DMS 273 treated with DMSO at 0.1 percent for 48 hours (cell line): ENCODE measurements around the gene CD226.

ENCODE experiments used
- DNase-seq: peaks from one replicate; lab custom pipeline; 2025; lab: John Stamatoyannopoulos, UW

CD226 gene

DNA sequence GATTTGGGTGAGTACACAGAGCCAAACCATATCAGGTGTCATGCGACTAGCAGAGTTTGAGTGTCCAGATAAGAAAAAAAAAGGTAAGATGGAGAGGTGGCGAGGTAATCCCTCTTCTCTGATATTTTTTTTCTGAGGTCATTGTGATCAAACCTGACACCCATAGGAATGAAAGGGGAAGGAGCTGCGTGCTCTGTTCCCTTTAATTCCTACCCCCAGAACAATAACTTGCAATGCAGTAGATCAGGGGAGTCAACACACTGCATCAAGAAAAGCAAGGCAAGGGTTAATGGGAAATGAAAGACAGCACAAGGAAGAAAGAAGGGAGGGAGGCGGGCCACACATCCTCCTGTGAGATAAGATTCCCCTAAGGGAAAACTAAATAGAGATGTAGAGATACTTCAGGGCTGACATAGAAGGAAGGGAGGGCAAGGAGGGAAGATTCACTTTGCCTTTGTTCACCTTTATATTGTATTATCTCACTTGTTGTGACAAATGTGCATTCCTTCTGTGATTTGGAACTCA, 132.8 kb downstream of the CD226 start:
- no peak for DNase-seq

DNA sequence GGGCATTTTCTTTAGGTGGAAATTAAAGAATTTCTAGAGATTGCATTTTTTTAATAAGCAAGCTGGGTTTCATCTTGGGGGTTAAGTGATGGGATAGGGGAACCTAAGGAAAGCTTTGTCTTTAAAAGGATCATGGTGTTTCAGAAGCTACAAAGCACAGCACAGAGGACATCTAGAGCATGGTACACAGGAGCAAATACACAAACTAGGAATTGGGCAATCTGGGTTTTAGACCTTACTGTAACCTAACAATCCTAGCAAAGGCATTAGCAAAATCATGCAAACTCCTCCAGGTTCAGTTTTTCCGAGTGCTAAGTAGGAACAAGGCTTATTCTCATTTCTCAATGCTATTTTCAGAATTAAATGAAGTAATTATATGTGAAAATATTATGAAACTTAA, 134.1 kb downstream of the CD226 start:
- no peak for DNase-seq

DNA sequence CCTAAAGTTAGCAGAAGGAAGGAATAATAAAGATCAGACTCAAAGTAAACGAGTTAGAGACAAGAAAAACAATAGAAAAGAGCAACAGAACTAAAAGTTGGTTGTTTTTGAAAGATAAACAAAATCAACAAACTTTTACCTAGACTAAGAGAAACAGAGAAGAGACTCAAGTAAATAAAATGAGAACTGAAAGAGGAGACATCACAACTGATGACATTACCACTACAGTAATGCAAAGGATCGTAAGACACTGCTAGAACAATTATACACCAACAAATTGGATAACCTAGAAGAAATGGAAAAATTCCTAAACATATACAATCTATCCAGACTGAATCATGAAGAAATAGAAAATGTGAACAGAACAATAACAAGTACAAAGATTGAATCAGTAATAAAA, 139.3 kb downstream of the CD226 start:
- DNase-seq, result no peak

DNA sequence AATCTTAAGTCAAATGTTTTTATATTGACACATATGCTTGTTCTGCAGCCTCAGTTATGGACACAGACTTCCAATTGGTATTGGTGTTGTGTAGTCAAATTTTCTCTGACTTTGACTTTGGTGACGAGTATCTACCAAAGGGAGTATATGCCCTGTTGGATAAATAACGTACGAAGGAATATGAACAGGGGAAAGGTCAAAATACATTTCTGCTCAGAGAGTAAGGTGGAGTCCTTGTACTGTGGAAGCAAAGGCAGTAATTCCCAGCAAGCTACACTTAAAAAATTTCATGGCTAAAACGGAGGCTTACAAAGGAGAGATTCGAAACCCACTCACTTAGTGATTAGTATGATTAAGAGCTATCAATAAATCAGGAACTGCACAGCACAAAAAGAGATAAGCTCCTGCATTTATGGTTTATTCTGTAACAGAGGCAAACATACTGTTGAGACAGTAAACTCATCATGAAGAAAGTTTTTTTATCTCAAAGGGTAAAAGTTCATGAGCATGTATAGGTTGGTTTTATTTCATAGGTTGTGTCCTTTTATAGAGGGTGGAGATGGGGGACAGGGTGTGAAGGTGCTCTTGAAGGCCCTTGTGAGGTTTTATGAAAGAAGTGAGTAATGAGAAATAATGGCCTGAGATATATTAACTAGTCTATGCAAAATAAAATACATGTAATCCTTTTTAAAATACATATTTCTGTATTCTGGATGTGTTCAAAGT, 142.7 kb downstream of the CD226 start:
- DNase-seq, result no peak
